Naive thymus-derived CD8-positive, alpha-beta T cell (primary cell): Measurements from ENCODE around the gene SLC44A2. TPM values are rescaled to one million over a fixed set of nuclear protein-coding genes. Genes with fewer than 3 reads are reported as not detected.
"Not testable (repeated sequence)": the region's sequence is repeated elsewhere in the genome, so short reads cannot be mapped to it uniquely, and the experiment has no call there.

Source experiments
- ATAC-seq, 2 donors: fragments of 150-1000 bp; cut with Tn5 transposase in 1 of 2; sonication (Bioruptor Pico), chemical (Tn5 transposase) in 1 of 2; 1 replicate in 1 of 2; 2 replicates in 1 of 2; pipeline ENCODE4 v1.10.0; 2021; ENCODE audit warnings: mild to moderate bottlenecking in 2 of 2, moderate library complexity in 2 of 2
- POLR2A ChIA-PET: fragments of 350-600 bp; sonication (Branson Sonifier 250); formaldehyde crosslinking; loops from one replicate; lab custom pipeline; 2021; ENCODE audit warnings: antibody characterized with exemption; lab: Charles Lee
- DNase-seq, 10 donors: peaks; one replicate each; pipeline versions ENCODE4 v3.0.0 to v3.0.0-alpha.2; 2020 to 2022
- H3K27ac Mint-ChIP-seq, 10 donors: one replicate each; pipeline ENCODE4 v1.8.0; 2020 to 2022; ENCODE audit warnings: mild to moderate bottlenecking in 10 of 10, mixed read lengths in 10 of 10, moderate library complexity in 4 of 10, inconsistent platforms in 1 of 10
- H3K27me3 Mint-ChIP-seq, 5 donors: one replicate each; pipeline ENCODE4 v1.8.0; 2021 to 2022; ENCODE audit warnings: mixed read lengths in 5 of 5
- H3K36me3 Mint-ChIP-seq, 3 donors: one replicate each; pipeline ENCODE4 v1.8.0; 2020 to 2022; ENCODE audit warnings: mixed read lengths in 3 of 3, mild to moderate bottlenecking in 2 of 3, inconsistent platforms in 1 of 3
- H3K4me1 Mint-ChIP-seq, 4 donors: one replicate each; pipeline ENCODE4 v1.8.0; 2021 to 2022; ENCODE audit warnings: mixed read lengths in 4 of 4
- H3K4me3 Mint-ChIP-seq, 10 donors: one replicate each; pipeline ENCODE4 v1.8.0; 2020 to 2022; ENCODE audit warnings: mild to moderate bottlenecking in 10 of 10, mixed read lengths in 10 of 10, moderate library complexity in 6 of 10, inconsistent platforms in 1 of 10
- H3K9me3 Mint-ChIP-seq, 9 donors: one replicate each; pipeline ENCODE4 v1.8.0; 2020 to 2022; ENCODE audit warnings: mixed read lengths in 9 of 9, mild to moderate bottlenecking in 3 of 9, inconsistent platforms in 1 of 9, moderate library complexity in 1 of 9
- polyA plus RNA-seq, 3 donors: library from polyadenylated mRNA; unstranded; fragments of 300-500 nt; fragmentation: Illumina TruSeq; gene quantifications; one replicate each; pipeline ENCODE4 v1.2.3, GENCODE V29; 2021
- total RNA-seq, 8 experiments: library from RNA in 2 of 8; stranded (reverse) in 2 of 8; gene quantifications; one replicate each; pipeline ENCODE4 v1.2.3 and lab custom pipeline; 2021 to 2026

SLC44A2 gene
- total and polyA plus RNA-seq, 5 experiments from 2014 or later = 201 to 331 (median 268) TPM

DNA sequence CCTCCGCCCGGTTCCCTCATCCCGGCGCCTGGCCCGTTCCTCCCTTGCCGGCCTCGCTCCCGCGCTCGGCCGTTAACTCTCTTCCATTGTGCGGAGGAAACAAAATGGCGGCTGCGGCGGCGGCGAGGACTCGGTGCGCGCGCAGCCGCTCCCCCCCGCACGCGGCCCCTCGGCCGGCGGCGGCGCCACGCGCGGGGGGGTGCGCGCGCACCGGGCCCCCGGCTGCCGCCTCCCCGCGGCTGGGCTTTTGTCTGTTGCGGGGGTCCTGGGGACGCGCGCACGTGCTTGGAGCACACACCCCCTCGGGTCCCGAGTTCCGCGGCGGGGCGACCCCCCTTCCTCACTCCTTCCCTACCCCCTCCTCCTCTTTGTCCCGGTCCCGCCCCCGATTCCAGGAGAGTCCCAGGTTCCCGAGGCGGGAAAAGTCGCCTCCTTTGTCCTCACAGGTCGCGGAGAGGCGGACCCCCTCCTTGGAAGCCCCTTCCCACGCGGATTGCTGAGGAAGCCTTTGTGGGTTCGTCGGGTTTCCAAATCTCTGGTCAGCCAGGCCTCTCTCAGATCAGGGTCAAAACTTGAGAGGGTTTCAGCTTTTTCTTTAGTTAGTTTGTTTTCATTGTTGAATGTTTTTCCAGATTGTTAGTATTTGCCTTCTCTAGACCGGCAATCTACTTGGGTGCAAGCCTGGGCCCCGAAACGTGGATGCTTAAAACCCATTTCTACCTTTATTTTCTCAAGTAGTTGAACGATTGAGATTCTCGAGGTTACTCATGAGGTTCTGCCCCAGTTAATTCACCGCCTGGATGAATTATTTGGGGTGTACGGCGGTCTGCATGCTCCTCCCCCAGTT, 29.5 kb downstream of the SLC44A2 start:
- Mint-ChIP-seq H3K4me1 (peaks cover 16 to 64% (median 50%) of the 10 kb centered on the region in 4 donors), H3K27ac (peak overlapping the region; percentile 89 to 100 (median 98)), H3K36me3 (peaks cover 0 to 31% (median 3%) of the 10 kb centered on the region in 3 donors), H3K4me3 (peak overlapping the region; percentile 83 to 96 (median 93)), H3K27me3 (peaks cover 0 to 3% (median 0%) of the 10 kb centered on the region in 5 donors), H3K9me3 (no peaks in the 10 kb centered on the region)
- peak in 6 of 10 donors; percentile 33 to 82 (median 58) for DNase-seq
- ATAC-seq = peak; percentile 19 to 35
- POLR2A ChIA-PET = interaction anchor here (1.3 to 5.1 kb wide), 3 partner anchors 38 to 76 kb away, joined by 4 to 53 read pairs (median 5); no protein-coding TSS in a partner anchor

DNA sequence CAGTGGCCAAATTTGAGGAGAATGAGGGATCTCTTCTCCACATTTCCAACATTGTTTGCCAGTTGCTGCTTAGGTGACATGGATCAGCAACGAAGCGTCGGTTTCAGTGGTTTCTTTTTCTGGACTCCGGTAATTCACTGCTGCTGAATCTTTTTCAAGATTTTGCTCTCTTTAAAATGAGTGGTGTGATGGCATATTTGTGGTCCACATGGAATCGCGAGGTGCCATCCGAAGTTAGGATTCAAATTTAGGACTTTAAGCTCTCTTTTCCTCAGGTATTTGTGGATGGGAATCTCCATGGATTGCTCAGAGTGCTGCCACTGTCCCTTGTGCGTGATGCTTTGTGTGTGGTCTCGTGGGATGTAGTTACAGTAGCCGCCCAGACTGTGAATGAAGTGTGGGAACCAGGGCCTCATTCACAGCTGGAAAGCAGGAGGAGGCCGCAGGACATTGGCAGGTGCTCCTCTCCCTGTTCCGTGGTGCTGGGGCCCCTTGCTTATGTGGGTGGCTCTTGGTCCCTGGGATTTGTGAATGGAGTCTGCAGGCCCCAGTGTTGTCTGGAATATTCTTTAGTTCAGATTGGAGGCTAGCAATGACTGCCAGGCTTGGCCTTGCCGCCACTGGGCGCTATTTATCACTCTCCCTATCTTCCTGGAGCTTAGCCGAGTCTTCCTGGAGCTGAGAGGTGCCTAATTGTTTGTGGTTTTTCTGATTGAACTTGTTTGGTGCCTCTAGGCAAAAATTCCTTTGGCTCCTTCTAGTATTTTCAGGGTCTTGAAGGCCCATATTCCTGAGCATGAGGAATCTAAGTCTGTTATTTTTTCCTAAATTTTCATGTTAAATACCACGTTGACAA, 30.3 kb downstream of the SLC44A2 start:
- no peak for DNase-seq
- H3K27me3 Mint-ChIP-seq = peaks cover 0 to 3% (median 0%) of the 10 kb centered on the region in 5 donors
- no peaks in the 10 kb centered on the region for H3K9me3 Mint-ChIP-seq
- H3K27ac Mint-ChIP-seq = peak overlapping the region; percentile 89 to 100 (median 95)
- H3K4me1 Mint-ChIP-seq = peaks cover 21 to 73% (median 58%) of the 10 kb centered on the region in 4 donors
- no peak for ATAC-seq
- peaks cover 0 to 39% (median 3%) of the 10 kb centered on the region in 3 donors for H3K36me3 Mint-ChIP-seq
- peak overlapping the region; percentile 83 to 96 (median 93) for H3K4me3 Mint-ChIP-seq
- POLR2A ChIA-PET = interaction anchor here (0.5 to 5.1 kb wide), 3 partner anchors 19 to 53 kb away, joined by 5 to 53 read pairs (median 8); no protein-coding TSS in a partner anchor

DNA sequence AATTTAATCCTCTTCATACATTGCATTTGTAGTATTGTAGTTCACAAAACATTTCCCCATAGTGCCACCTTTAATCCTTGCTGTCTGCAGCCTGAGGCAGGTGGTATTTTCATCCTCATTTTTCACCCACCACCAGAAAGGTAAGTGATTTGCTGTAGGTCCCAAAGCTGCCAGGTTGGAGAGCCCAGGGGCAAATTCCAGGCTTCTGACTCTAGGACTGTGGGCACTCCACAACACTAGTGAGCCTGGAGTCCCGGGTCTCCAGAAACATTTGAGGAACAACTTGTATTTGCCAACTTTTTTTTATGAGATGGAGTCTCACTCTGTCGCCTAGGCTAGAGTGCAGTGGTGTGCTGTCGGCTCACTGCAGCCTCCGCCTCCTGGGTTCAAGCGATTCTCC, 35.0 kb downstream of the SLC44A2 start:
- H3K27ac Mint-ChIP-seq = peak overlapping the region in 5 of 10 donors; percentile 37 to 75 (median 53)
- H3K9me3 Mint-ChIP-seq = no peaks in the 10 kb centered on the region
- no peaks in the 10 kb centered on the region for H3K27me3 Mint-ChIP-seq
- peaks cover 0 to 40% (median 3%) of the 10 kb centered on the region in 3 donors for H3K36me3 Mint-ChIP-seq
- H3K4me1 Mint-ChIP-seq = peaks cover 32 to 82% (median 66%) of the 10 kb centered on the region in 4 donors
- peak overlapping the region in 8 of 10 donors; percentile 12 to 54 (median 36) for H3K4me3 Mint-ChIP-seq
- ATAC-seq (no peak), DNase-seq (no peak)
- POLR2A ChIA-PET = interaction anchor here (1.1 kb wide), 1 partner anchor 11 kb away, joined by 4 read pairs; no protein-coding TSS in a partner anchor

DNA sequence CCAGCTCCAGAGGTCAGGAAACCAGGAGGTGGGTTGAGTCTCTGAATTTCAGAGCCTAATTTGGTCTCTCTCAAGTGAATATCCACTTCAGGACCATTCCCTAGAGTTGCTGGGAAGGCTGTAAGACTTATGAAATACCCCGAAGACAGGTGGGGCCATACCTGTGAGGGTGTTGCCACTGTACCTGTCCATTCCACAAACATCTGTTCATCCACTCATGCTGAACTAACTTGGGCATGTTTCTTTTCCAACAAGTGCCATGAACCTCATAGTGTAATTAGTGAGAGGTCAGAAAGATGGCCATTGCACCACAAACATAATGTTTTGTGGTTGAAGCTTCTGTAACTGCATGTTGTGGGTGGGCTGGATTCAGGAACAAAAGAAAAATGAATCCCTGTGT, 36.6 kb downstream of the SLC44A2 start:
- Mint-ChIP-seq H3K27ac (peak overlapping the region in 5 of 10 donors; percentile 61 to 85 (median 70)), H3K36me3 (peaks cover 0 to 40% (median 3%) of the 10 kb centered on the region in 3 donors), H3K27me3 (no peaks in the 10 kb centered on the region), H3K9me3 (no peaks in the 10 kb centered on the region), H3K4me3 (peak overlapping the region in 8 of 10 donors; percentile 15 to 81 (median 58)), H3K4me1 (peaks cover 23 to 76% (median 55%) of the 10 kb centered on the region in 4 donors)
- no peak for ATAC-seq
- POLR2A ChIA-PET = interaction anchor here (0.7 kb wide), 2 partner anchors 20 to 205 kb away, joined by 3 to 8 read pairs; no protein-coding TSS in a partner anchor
- DNase-seq = no peak

DNA sequence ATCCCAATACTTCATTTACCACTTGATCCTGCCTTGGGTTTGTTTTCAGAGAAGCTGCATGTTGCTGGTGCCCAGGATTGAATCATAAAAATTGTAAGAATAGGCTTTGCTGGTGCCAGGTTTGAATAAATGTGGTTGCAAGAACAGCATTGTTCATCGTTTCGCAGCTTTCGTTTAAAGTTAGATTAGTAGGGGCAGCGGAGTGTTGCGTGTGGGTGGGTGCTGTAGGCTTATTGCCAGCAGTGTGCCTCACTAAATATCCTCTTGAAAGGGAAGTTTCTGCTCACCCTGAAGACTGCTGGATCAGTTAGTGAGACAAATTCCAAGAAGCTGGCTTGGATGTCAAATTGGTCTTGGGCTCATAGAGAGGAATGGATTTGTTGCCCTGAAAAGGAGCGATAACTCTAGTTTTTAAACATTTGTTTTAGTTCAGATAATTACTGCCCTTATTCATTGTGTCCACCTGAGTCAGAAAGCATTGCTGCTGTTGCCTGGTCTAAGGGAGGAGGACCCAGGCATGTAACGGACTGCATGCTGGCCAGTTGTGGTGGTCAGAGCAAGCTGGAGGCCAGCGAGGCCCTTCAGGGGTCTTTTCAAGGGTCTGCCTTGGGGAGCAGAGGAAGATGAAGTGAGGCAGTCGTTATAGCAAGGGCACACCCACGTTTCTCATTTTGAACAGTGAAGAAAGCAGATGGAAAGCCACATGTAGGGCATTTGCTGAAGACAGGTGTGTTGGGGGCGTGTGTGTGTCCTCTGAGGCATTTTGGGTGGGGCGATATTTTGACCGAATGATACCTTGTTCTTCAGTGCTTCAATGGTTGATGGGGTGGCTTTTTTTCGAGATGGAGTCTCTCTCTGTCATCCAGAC, 37.3 kb downstream of the SLC44A2 start:
- H3K36me3 Mint-ChIP-seq = peaks cover 0 to 36% (median 0%) of the 10 kb centered on the region in 3 donors
- DNase-seq (no peak), ATAC-seq (peak; percentile 25 to 32)
- H3K4me1 Mint-ChIP-seq = peaks cover 20 to 76% (median 53%) of the 10 kb centered on the region in 4 donors
- peak overlapping the region; percentile 61 to 88 (median 77) for H3K27ac Mint-ChIP-seq
- H3K27me3 Mint-ChIP-seq = no peaks in the 10 kb centered on the region
- no peaks in the 10 kb centered on the region for H3K9me3 Mint-ChIP-seq
- peak overlapping the region in 9 of 10 donors; percentile 18 to 81 (median 52) for H3K4me3 Mint-ChIP-seq
- POLR2A ChIA-PET = interaction anchor here (0.7 kb wide), 1 partner anchor 21 kb away, joined by 8 read pairs; no protein-coding TSS in a partner anchor

DNA sequence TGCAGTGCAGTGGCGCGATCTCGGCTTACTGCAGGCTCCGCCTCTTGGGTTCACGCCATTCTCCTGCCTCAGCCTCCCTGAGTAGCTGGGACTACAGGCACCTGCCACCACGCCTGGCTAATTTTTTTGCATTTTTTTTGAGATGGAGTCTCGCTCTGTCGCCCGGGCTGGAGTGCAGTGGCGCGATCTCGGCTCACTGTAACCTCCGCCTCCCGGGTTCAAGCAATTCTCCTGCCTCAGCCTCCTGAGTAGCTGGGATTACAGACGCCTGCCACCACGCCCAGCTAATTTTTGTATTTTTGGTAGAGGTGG, 37.9 kb downstream of the SLC44A2 start:
- peak overlapping the region in 4 of 10 donors; percentile 41 to 80 (median 72) for H3K27ac Mint-ChIP-seq

DNA sequence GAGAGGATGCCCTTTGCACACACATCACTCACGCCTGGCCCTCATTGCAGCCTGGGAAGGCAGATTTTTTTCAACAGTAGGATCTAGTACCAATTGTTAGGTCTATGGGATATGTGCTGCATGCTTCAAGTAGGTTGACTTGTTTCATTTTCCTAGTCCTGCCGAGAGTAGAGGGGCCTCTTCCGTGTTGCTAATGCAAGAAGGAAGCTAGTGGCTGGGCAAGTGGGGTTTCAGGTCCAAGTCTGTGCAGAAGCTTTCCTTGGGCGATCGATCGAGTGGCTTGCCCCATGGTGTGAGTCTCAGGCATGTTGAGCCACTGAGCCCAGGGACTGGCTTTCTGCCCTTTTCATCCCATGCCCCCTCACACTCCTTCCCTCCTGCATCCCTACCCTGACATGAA, 42.5 kb downstream of the SLC44A2 start:
- Mint-ChIP-seq H3K4me1 (peaks cover 22 to 67% (median 51%) of the 10 kb centered on the region in 4 donors), H3K4me3 (peak overlapping the region in 5 of 10 donors; percentile 4 to 39 (median 26)), H3K36me3 (peaks cover 0 to 48% (median 0%) of the 10 kb centered on the region in 3 donors), H3K9me3 (no peaks in the 10 kb centered on the region), H3K27ac (peak overlapping the region in 4 of 10 donors; percentile 8 to 53 (median 26)), H3K27me3 (no peaks in the 10 kb centered on the region)
- ATAC-seq (no peak), DNase-seq (no peak)
- POLR2A ChIA-PET = interaction anchor here (1.3 kb wide), 1 partner anchor 14 kb away, joined by 3 read pairs; no protein-coding TSS in a partner anchor

More for the DNA sequence above, 37.9 kb downstream of the SLC44A2 start:
- H3K27me3 Mint-ChIP-seq, ATAC-seq, POLR2A ChIA-PET, DNase-seq, H3K9me3 Mint-ChIP-seq: not testable (repeated sequence)
- H3K4me3 Mint-ChIP-seq = peak overlapping the region in 5 of 10 donors; percentile 21 to 65 (median 39)
- peaks cover 22 to 80% (median 57%) of the 10 kb centered on the region in 4 donors for H3K4me1 Mint-ChIP-seq
- peaks cover 0 to 39% (median 0%) of the 10 kb centered on the region in 3 donors for H3K36me3 Mint-ChIP-seq

DNA sequence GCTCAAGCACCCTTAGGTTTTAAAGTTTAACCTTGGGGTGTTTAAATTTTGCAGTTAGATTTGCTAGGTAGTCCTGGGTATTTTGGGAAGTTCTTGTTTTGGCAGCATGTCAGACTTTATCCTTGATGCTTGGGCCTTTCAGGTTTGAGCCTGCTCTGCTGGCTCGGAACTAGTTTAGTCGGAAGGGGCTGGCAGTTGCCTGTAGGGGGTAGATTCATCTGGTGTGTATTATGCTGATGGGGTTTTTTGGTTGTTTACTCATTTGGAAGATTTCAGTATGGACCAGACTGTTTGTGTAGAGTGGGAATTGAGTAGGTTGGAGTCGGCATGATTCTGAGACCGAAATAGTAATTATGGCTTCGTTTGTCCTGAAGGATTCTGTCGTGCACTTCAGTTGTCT, 43.9 kb downstream of the SLC44A2 start:
- POLR2A ChIA-PET = interaction anchor here (0.8 kb wide), 1 partner anchor 170 kb away, joined by 4 read pairs; no protein-coding TSS in a partner anchor
- ATAC-seq (no peak), DNase-seq (no peak)
- Mint-ChIP-seq H3K4me1 (peaks cover 19 to 57% (median 40%) of the 10 kb centered on the region in 4 donors), H3K36me3 (peaks cover 0 to 61% (median 6%) of the 10 kb centered on the region in 3 donors), H3K4me3 (peak overlapping the region in 4 of 10 donors; percentile 8 to 55 (median 39)), H3K9me3 (no peaks in the 10 kb centered on the region), H3K27ac (peak overlapping the region in 7 of 10 donors; percentile 1 to 85 (median 65)), H3K27me3 (no peaks in the 10 kb centered on the region)

DNA sequence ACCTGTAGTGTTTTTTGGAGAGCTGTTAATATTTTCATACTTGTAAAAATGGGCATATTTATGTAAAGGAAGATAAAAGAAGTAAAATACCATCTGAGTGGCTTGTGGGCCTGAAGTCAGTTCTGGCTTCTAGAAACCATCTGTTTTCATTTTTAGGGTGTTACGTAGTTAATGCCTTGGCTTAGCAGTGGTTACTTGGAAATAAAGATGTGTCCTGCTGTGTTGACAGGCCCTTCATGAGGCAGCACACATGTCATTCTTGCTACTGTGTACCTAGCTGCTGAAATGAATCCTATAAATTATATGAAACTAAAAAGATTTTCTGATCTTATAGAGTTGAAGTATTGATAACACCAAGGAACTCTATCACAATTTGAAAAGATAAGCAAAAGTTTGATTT, 44.8 kb downstream of the SLC44A2 start:
- DNase-seq = no peak
- Mint-ChIP-seq H3K27ac (peak overlapping the region in 5 of 10 donors; percentile 33 to 85 (median 43)), H3K4me1 (peaks cover 17 to 52% (median 39%) of the 10 kb centered on the region in 4 donors), H3K9me3 (no peaks in the 10 kb centered on the region), H3K36me3 (peaks cover 0 to 70% (median 6%) of the 10 kb centered on the region in 3 donors), H3K27me3 (no peaks in the 10 kb centered on the region), H3K4me3 (peak overlapping the region in 1 of 10 donors; percentile 20)
- ATAC-seq = no peak
- POLR2A ChIA-PET = no interaction called here

DNA sequence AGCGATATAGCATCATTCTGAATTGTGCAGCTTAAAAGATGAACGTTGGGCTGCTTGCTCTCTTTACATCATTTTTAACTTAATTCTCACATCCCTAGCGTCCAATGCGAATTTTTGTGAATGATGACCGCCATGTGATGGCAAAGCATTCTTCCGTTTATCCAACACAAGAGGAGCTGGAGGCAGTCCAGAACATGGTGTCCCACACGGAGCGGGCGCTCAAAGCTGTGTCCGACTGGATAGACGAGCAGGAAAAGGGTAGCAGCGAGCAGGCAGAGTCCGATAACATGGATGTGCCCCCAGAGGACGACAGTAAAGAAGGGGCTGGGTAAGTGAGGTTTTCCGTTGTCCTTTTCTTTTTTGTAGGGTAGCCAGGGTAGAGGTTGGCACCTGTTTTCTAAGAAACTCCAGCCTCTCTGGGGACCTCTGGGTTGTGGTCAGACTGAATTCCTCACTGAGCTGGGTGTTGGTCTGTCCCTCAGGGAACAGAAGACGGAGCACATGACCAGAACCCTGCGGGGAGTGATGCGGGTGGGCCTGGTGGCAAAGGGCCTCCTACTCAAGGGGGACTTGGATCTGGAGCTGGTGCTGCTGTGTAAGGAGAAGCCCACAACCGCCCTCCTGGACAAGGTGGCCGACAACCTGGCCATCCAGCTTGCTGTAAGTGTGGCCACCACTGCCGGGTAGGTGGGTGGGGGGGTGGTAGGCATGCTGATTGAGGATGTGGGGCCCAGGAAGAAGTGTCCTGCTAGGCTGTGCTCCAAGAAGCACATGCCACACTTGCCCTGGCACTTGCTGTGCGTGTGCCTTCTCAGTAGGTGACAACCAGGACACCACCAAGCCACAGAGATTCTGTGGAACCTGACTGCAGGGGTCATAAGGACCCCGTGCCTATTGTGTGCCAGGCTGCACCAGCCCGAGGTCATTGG, 45.8 kb downstream of the SLC44A2 start:
- Mint-ChIP-seq H3K4me1 (peaks cover 17 to 50% (median 37%) of the 10 kb centered on the region in 4 donors), H3K27ac (peak overlapping the region in 4 of 10 donors; percentile 14 to 59 (median 44)), H3K36me3 (peaks cover 0 to 79% (median 6%) of the 10 kb centered on the region in 3 donors), H3K27me3 (no peaks in the 10 kb centered on the region), H3K9me3 (no peaks in the 10 kb centered on the region), H3K4me3 (peak overlapping the region in 2 of 10 donors; percentile 29 to 40)
- ATAC-seq = no peak
- no peak for DNase-seq
- POLR2A ChIA-PET = interaction anchor here (0.6 to 0.8 kb wide), 3 partner anchors 12 to 178 kb away, joined by 3 to 4 read pairs (median 4); no protein-coding TSS in a partner anchor
